Measurements from ENCODE around the gene B4GALT1.
"Not testable (repeated sequence)": the region's sequence is repeated elsewhere in the genome, so short reads cannot be mapped to it uniquely, and the experiment has no call there.

Gene B4GALT1

GRCh38 chr9:33184963-33185362, 17.8 kb upstream of the B4GALT1 start:
- no peak for DNase-seq

GRCh38 chr9:33182519-33182918, 15.4 kb upstream of the B4GALT1 start:
- DNase-seq = no peak

GRCh38 chr9:33180526-33181184, 13.5 kb upstream of the B4GALT1 start:
- no peak for DNase-seq

GRCh38 chr9:33178972-33179697, 12.0 kb upstream of the B4GALT1 start:
- no peak for DNase-seq

GRCh38 chr9:33177639-33178038, 10.5 kb upstream of the B4GALT1 start:
- DNase-seq = no peak

- DNase-seq = no peak
Observed at GRCh38 chr9:33177086-33177485, 9.9 kb upstream of the B4GALT1 start.

GRCh38 chr9:33175649-33176325, 8.7 kb upstream of the B4GALT1 start:
- no peak for DNase-seq

GRCh38 chr9:33172256-33173238, 5.4 kb upstream of the B4GALT1 start:
- no peak for DNase-seq

- DNase-seq = peak; percentile 38
Observed at GRCh38 chr9:33170464-33171415, 3.6 kb upstream of the B4GALT1 start.

GRCh38 chr9:33168941-33169544, 1.9 kb upstream of the B4GALT1 start:
- no peak for DNase-seq

GRCh38 chr9:33167972-33168461, 881 bp upstream of the B4GALT1 start:
- DNase-seq = no peak

- no peak for DNase-seq
Observed at GRCh38 chr9:33166231-33167083, 679 bp downstream of the B4GALT1 start.

- DNase-seq = no peak
Observed at GRCh38 chr9:33165263-33166151, 1.6 kb downstream of the B4GALT1 start.

GRCh38 chr9:33164921-33165262, 2.2 kb downstream of the B4GALT1 start:
- DNase-seq = not testable (repeated sequence)

GRCh38 chr9:33164138-33164809, 2.9 kb downstream of the B4GALT1 start:
- DNase-seq = no peak

GRCh38 chr9:33163433-33164137, 3.6 kb downstream of the B4GALT1 start:
- no peak for DNase-seq

GRCh38 chr9:33162721-33163311, 4.3 kb downstream of the B4GALT1 start:
- DNase-seq = no peak

All from DMS153 (cell line).